ENCODE results near the gene NRIP3.
"Not testable (repeated sequence)": the region's sequence is repeated elsewhere in the genome, so short reads cannot be mapped to it uniquely, and the experiment has no call there.

NRIP3 gene

GRCh38 chr11:9016916-9017642 is 13.3 kb upstream of the NRIP3 start:
- DNase-seq (ENCODE audit: low read depth in 2 of 2): no peak

- no peak for DNase-seq (ENCODE audit: low read depth in 2 of 2)
Observed at GRCh38 chr11:9015677-9016076, 11.9 kb upstream of the NRIP3 start.

- DNase-seq (ENCODE audit: low read depth in 2 of 2): no peak
Observed at GRCh38 chr11:9014826-9015225, 11.0 kb upstream of the NRIP3 start.

GRCh38 chr11:9013373-9013772 is 9.6 kb upstream of the NRIP3 start:
- DNase-seq (ENCODE audit: low read depth in 2 of 2): no peak

GRCh38 chr11:9009538-9009937 is 5.7 kb upstream of the NRIP3 start:
- not testable (repeated sequence) for DNase-seq (ENCODE audit: low read depth in 2 of 2)

GRCh38 chr11:9008661-9009060 is 4.9 kb upstream of the NRIP3 start:
- DNase-seq (ENCODE audit: low read depth in 2 of 2): no peak

- no peak for DNase-seq (ENCODE audit: low read depth in 2 of 2)
Observed at GRCh38 chr11:9008011-9008550, 4.3 kb upstream of the NRIP3 start.

- DNase-seq (ENCODE audit: low read depth in 2 of 2): no peak
Observed at GRCh38 chr11:9005087-9005486, 1.3 kb upstream of the NRIP3 start.

GRCh38 chr11:9004183-9004926 is 554 bp upstream of the NRIP3 start:
- DNase-seq (ENCODE audit: low read depth in 2 of 2): no peak

- DNase-seq (ENCODE audit: low read depth in 2 of 2): no peak
Observed at GRCh38 chr11:9002920-9003572, 755 bp downstream of the NRIP3 start.

GRCh38 chr11:9001736-9002135 is 2.1 kb downstream of the NRIP3 start:
- no peak for DNase-seq (ENCODE audit: low read depth in 2 of 2)

GRCh38 chr11:8998017-8998416 is 5.8 kb downstream of the NRIP3 start:
- DNase-seq (ENCODE audit: low read depth in 2 of 2): no peak

- no peak for DNase-seq (ENCODE audit: low read depth in 2 of 2)
Observed at GRCh38 chr11:8997451-8997850, 6.3 kb downstream of the NRIP3 start.

- no peak for DNase-seq (ENCODE audit: low read depth in 2 of 2)
Observed at GRCh38 chr11:8989453-8989852, 14.3 kb downstream of the NRIP3 start.

- no peak for DNase-seq (ENCODE audit: low read depth in 2 of 2)
Observed at GRCh38 chr11:8988329-8989234, 15.2 kb downstream of the NRIP3 start.

GRCh38 chr11:8987446-8987845 is 16.4 kb downstream of the NRIP3 start:
- DNase-seq (ENCODE audit: low read depth in 2 of 2): no peak

GRCh38 chr11:8986772-8987171 is 17.0 kb downstream of the NRIP3 start:
- DNase-seq (ENCODE audit: low read depth in 2 of 2): not testable (repeated sequence)

- no peak for DNase-seq (ENCODE audit: low read depth in 2 of 2)
Observed at GRCh38 chr11:8985462-8985861, 18.3 kb downstream of the NRIP3 start.

- no peak for DNase-seq (ENCODE audit: low read depth in 2 of 2)
Observed at GRCh38 chr11:8983552-8983951, 20.2 kb downstream of the NRIP3 start.

GRCh38 chr11:8980485-8980884 is 23.3 kb downstream of the NRIP3 start:
- no peak for DNase-seq (ENCODE audit: low read depth in 2 of 2)

GRCh38 chr11:8979365-8979764 is 24.4 kb downstream of the NRIP3 start:
- DNase-seq (ENCODE audit: low read depth in 2 of 2): not testable (repeated sequence)

Data from stimulated activated CD4-positive, alpha-beta T cell treated with anti-CD3 and anti-CD28 coated beads, Interleukin-1b, Interleukin-23, amount 100 ng/mL, for 1 hour (primary cell).